Activated CD4-positive, alpha-beta T cell treated with anti-CD3 and anti-CD28 coated beads for 24 hours (primary cell): ENCODE data around the gene LRRC49.

Experiments
- DNase-seq, 2 donors: peaks; one replicate each; pipeline ENCODE4 v3.0.0-alpha.2; 2020; ENCODE audit warnings: low read depth in 2 of 2

Gene LRRC49

DNA sequence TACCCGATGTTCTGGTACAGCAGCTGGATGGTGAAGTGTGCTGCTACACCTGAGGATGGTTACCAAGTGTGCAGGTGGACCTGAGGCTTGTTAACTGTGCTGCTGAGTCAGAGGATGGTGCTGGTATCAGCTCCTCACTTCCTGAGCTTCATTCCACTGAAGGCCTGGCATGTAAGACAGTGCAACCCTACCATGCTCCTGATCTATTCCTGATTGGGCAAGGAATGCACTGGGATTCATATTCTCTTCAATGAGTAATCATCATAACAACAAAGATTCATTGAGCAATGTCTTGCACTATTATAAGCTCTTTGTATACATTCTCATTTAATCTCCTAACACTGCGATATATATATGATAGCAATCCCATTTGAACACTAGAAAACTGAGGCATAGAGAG, 159.7 kb downstream of the LRRC49 start:
- no peak for DNase-seq

- DNase-seq: no peak
Measured at GRCh38 chr15:71054286-71054952, 161.8 kb downstream of the LRRC49 start.

GRCh38 chr15:71055461-71055860, 162.8 kb downstream of the LRRC49 start:
- no peak for DNase-seq

GRCh38 chr15:71056111-71056510, 163.5 kb downstream of the LRRC49 start:
- no peak for DNase-seq

- DNase-seq: no peak
Measured at GRCh38 chr15:71057143-71057542, 164.5 kb downstream of the LRRC49 start.

DNA sequence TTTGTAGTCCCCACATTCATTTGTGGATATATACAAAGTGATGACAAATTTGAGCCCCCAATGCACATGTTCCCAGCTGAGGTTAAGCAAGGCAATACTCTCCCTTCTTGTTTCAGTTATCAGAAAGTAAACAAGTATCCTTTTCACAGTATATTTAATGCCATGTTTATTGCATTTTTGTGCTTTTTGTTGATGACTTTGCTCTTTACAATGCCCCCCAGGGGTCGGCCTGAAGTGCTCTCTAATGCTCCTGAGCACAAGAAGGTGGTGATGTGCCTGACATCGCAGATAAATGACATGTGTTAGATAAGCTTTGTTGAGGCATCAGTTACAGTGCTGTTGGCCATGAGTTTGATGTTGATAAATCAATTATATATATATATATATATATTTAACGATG, 165.0 kb downstream of the LRRC49 start:
- DNase-seq: no peak

GRCh38 chr15:71060983-71061382, 168.4 kb downstream of the LRRC49 start:
- DNase-seq: no peak

DNA sequence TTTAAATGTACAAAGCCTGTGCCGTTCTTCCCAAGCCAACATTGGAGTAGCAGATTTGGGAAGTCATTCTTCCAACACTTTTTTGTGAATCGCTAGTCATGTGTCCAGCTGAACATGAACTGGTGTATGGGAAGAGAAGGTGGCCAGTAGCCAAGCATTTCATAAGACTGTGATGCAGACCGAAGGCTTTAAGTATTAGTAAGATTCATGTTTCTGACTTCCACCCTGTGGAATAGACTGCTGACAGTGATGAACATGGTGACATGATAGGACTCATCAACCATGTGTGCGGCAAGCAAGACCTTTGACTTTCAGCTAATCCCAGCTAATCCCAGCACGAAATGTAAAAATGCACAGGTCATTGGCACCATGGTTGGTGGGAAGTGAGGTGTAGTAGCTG, 174.4 kb downstream of the LRRC49 start:
- no peak for DNase-seq

DNA sequence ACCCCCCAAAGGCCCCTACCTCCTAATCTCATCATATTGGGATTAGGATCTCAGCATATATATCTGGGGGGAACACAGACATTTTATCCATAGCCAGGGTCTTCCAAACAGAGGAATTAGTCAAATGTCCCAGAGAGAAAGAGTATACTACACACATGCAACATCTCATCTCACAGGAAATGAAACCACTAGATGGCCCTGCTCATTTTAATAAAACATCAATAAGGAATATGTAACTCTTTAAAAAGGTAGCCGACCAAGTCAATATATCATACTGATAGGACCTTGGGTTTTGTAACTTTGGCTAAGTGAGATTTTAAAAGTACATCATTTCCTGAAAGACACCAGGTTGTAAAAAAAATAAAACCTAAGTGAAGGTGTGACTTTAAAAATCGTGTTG, 177.1 kb downstream of the LRRC49 start:
- no peak for DNase-seq

DNA sequence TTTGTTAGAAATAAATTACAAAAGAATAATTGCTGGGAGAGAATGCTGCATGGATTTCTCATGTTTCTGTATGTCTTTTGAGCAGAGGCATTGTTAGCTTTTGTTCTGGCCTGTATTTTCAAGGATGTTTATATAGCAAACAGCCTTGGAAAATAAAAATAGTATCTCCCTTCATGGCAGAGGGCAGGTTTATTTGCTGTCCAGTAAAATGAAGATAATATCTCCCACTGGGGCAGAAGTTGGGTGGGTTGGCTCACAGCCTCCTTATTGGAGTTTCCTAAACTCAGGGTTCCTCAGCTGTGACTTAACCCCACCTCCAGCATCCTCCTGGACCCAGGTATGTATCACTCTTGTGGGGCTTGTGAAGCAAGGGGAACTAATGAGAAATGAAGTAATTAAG, 178.9 kb downstream of the LRRC49 start:
- no peak for DNase-seq

DNA sequence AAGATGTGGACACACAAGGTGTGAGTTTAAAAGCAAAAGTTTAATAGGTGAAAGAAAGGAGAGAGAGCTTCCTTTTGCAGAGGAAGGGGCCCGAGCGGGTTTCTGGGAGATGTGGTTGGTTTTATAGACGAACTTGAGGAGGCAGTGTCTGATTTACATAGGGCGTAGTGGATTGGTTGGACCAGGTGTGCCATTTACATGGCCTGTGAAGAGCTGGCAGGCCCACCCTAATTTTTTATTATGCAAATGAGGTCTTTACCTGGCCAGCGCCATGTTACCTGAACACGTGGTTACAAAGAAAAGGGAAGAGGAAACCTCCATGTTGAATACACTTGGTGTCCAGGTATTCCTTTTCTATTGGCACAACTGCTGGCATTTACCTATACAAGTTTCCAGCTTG, 179.8 kb downstream of the LRRC49 start:
- no peak for DNase-seq

DNA sequence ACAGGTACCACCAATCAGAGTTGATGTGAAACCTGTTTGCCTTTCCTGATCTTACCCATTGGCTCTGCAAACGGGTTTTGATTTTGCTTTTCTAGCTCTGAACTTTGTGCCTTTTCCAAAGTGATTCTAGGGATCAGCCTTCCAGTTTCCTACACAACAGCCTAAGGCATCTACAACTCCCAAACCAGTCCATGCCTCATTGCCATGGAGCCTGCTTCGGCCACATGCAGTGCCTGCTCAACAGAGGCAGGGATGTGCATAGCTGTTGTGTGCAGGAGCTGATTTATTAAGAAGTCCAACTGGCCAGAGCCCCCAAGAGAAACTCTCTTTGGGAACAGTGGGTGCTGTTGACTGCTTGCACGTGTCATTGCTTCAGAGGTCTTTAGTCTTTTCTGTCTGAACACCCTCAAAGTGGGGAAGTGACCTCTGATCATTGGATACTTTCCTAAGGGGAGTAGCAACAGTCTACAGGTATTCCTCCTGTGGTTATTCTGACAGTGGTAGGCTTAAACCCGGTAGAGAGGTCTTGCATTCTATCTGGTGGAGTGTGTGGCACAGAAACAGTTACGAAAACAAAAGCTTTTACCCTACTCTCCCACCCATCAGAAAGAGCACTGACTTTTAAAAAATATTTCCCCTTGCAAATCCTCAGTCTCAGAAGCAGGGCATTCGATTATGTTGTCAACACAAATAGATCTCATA, 186.0 kb downstream of the LRRC49 start:
- no peak for DNase-seq

DNA sequence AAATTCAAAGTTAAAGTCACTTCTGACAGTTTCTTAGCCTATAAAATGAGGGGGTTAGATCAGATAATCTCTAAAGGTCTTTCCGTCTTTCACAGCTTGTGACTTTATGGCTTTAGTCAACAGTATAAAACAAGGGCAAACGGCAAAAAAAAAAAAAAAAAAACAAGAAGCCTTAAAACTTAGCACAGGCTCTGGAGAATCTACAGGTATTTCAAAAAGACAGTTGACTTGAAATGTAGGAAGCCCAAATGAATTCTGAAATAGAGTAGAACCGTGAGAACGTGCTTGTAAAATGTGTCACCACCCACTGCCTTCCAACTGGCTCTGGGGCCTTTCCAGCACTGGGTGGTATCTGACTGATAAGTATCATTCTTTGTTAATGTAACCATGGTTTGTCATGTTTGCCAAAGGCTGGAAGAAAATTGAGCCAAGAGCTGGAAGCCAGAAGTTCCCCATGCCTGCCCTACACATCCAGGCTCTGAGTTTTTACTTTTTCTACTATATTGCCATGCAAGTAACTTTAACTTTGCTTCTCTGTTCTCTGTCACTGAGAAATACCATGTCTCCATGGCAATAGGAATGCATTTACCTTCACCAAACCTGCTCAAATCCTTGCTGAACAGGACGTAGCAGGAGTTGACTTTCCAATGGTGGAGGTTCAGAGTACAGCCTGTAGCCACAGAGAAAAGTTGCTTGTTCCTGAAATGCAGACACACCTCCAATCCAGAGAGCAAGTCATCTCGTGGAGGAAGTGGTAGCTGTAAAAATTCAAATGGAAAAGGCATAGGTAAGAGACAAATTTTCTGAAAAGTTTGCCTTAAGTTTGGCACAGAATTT, 186.8 kb downstream of the LRRC49 start:
- no peak for DNase-seq

DNA sequence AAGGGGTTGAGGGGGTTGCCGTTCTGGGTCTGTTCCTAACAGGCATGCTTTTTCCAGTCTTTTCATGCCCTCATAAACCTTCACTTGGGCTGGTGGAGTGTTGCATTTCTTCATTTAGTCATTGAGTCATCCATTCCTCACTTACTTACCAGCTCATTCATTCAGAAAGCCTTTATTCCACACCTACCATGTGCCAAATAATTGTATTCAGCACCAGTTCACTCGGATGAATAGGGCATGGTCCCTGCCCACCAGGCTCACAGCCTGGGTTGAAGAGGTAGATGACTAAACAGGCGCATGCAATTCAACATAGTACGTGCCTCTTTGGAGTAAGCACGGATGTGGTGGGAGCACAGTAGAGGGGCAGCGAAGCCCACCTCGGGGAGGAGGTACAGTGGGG, 187.5 kb downstream of the LRRC49 start:
- no peak for DNase-seq

DNA sequence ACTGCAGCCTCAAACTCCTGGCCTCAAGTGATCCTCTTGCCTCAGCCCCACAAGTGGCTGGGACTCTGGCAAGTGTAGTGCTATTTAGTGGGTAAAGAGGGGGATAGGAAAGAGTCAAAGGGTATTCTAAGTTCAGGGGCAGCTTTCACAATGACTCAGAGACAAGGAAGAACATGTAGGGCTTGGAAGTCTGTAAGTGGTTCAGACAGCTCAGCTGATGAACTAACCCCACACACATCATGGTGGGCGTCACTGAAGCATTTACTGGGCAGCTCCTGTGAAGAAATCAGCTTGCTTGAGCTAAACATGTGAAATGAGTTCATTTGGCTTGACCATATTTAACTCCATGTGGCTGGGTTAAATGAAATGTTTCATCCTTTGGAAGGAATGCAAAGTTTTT, 188.1 kb downstream of the LRRC49 start:
- DNase-seq: no peak

- no peak for DNase-seq
Measured at GRCh38 chr15:71082803-71083202, 190.2 kb downstream of the LRRC49 start.

GRCh38 chr15:71083349-71083748, 190.7 kb downstream of the LRRC49 start:
- no peak for DNase-seq

- no peak for DNase-seq
Measured at GRCh38 chr15:71084264-71084663, 191.6 kb downstream of the LRRC49 start.

- DNase-seq: no peak
Measured at GRCh38 chr15:71085809-71086208, 193.2 kb downstream of the LRRC49 start.

DNA sequence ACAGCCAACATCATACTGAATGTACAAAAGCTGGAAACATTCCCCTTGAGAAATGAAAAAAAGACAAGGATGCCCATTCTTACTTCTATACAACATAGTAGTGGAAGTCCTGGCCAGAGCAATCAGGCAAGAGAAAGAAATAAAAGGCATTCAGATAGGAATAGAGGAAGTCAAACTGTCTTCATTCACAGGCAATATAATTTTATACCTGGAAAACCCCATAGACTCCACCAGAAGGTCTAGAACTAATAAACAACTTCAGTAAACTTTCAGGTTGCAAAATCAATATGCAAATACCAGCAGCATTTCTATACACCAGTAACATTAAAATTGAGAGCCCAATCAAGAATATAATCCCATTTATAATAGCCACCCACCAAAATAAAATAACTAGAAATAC, 195.5 kb downstream of the LRRC49 start:
- DNase-seq: no peak

DNA sequence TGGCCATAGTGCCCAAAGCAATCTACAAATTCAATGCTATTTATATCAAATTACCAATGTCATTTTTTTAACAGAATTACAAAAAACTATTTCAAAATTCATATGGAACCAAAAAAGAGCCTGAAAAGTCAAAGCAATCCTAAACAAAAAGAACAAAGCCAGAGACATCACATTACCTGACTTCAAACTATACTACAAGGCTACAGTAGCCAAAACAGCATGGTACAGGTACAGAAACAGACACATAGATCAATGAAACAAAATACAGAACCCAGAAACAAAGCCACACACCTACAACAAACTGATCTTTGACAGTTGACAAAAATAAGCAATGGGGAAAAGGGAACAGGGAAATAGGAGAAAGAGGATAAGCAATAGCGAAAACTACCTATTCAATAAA, 196.1 kb downstream of the LRRC49 start:
- DNase-seq: no peak

DNA sequence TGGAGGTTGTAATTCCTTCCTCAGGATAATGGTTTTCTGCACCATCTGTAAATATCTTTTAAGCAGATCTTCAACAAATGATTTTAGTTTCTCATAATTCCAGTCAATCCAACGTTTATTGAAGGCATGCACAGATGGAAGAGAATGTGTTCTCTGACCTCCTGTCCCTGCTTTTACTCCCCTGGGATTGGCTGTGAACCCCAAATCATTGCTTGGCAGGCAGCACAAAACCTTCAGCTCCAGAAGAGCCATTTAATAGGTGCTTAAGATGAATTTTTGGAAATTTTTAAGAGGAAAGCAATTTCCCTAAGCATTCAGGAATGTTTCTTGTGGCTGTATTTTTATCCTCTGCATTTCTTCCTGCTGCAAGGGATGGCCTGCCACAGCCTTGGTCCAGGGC, 197.2 kb downstream of the LRRC49 start:
- DNase-seq: no peak

GRCh38 chr15:71091601-71092000, 199.0 kb downstream of the LRRC49 start:
- no peak for DNase-seq
